GM21825 (cell line): ENCODE data around the gene WNT2B.

Experiments
- ATAC-seq: cut with Tn5 transposase; IDR thresholded peaks from one replicate; pipeline ENCODE4 v1.9.1; 2021; ENCODE audit warnings: mild to moderate bottlenecking, moderate library complexity; ENCODE audit not compliant: unreplicated experiment

WNT2B gene

GRCh38 chr1:112527266-112528010 is 18.7 kb downstream of the WNT2B start:
- ATAC-seq: no peak

GRCh38 chr1:112528076-112528475 is 19.3 kb downstream of the WNT2B start:
- ATAC-seq: no peak

GRCh38 chr1:112529301-112529700 is 20.5 kb downstream of the WNT2B start:
- ATAC-seq: no peak

- ATAC-seq: no peak
Measured at GRCh38 chr1:112530832-112531231, 22.1 kb downstream of the WNT2B start.

GRCh38 chr1:112532064-112532463 is 23.3 kb downstream of the WNT2B start:
- no peak for ATAC-seq

GRCh38 chr1:112533029-112533428 is 24.3 kb downstream of the WNT2B start:
- no peak for ATAC-seq

GRCh38 chr1:112536561-112536960 is 27.8 kb downstream of the WNT2B start:
- ATAC-seq: no peak

- ATAC-seq: no peak
Measured at GRCh38 chr1:112537456-112537855, 28.7 kb downstream of the WNT2B start.

GRCh38 chr1:112538883-112539282 is 30.1 kb downstream of the WNT2B start:
- no peak for ATAC-seq

GRCh38 chr1:112540226-112540794 is 31.5 kb downstream of the WNT2B start:
- ATAC-seq: no peak

- ATAC-seq: no peak
Measured at GRCh38 chr1:112541299-112541698, 32.5 kb downstream of the WNT2B start.

- ATAC-seq: no peak
Measured at GRCh38 chr1:112542206-112542973, 33.6 kb downstream of the WNT2B start.

GRCh38 chr1:112544011-112544688 is 35.4 kb downstream of the WNT2B start:
- ATAC-seq: no peak

- no peak for ATAC-seq
Measured at GRCh38 chr1:112544751-112545150, 36.0 kb downstream of the WNT2B start.

GRCh38 chr1:112546076-112546475 is 37.3 kb downstream of the WNT2B start:
- ATAC-seq: no peak

GRCh38 chr1:112548547-112548946 is 39.8 kb downstream of the WNT2B start:
- no peak for ATAC-seq

- ATAC-seq: no peak
Measured at GRCh38 chr1:112549590-112549989, 40.8 kb downstream of the WNT2B start.

GRCh38 chr1:112554411-112554810 is 45.6 kb downstream of the WNT2B start:
- no peak for ATAC-seq

GRCh38 chr1:112557385-112557784 is 48.6 kb downstream of the WNT2B start:
- ATAC-seq: no peak

GRCh38 chr1:112558634-112559033 is 49.9 kb downstream of the WNT2B start:
- ATAC-seq: no peak

- no peak for ATAC-seq
Measured at GRCh38 chr1:112563341-112563740, 54.6 kb downstream of the WNT2B start.
